Embryonic facial prominence (tissue), 1 donor: Measurements from ENCODE around the gene RPA1.
"Not testable (repeated sequence)": the region's sequence is repeated elsewhere in the genome, so short reads cannot be mapped to it uniquely, and the experiment has no call there.

ENCODE experiments used
- DNase-seq: peaks from one replicate; pipeline ENCODE4 v3.0.0-alpha.2; 2016; ENCODE audit errors: extremely low spot score

The RPA1 gene

GRCh38 chr17:1829592-1830257 lies at the start of gene RPA1, which contains the start of gene SMYD4:
Gene RPA1, plus strand, starts transcription at chr17:1830005. Its CDS starts 89 bp downstream, at chr17:1830094.
Gene SMYD4, minus strand, starts transcription at chr17:1829902. Its CDS starts 1,908 bp downstream, at chr17:1827994.
- DNase-seq, result peak; percentile 55

- DNase-seq, result no peak
Measured at GRCh38 chr17:1782171-1782567, 47.6 kb upstream of the RPA1 start.

- no peak for DNase-seq
Measured at GRCh38 chr17:1783271-1783670, 46.5 kb upstream of the RPA1 start.

- no peak for DNase-seq
Measured at GRCh38 chr17:1783834-1784611, 45.8 kb upstream of the RPA1 start.

- DNase-seq, result no peak
Measured at GRCh38 chr17:1785930-1786329, 43.9 kb upstream of the RPA1 start.

- DNase-seq, result no peak
Measured at GRCh38 chr17:1786708-1787107, 43.1 kb upstream of the RPA1 start.

GRCh38 chr17:1787301-1787902 lies 42.4 kb upstream of the RPA1 start:
- DNase-seq, result no peak

- DNase-seq, result no peak
Measured at GRCh38 chr17:1789936-1790335, 39.9 kb upstream of the RPA1 start.

- no peak for DNase-seq
Measured at GRCh38 chr17:1792495-1793446, 37.0 kb upstream of the RPA1 start.

- no peak for DNase-seq
Measured at GRCh38 chr17:1793447-1793806, 36.4 kb upstream of the RPA1 start.

- no peak for DNase-seq
Measured at GRCh38 chr17:1796800-1797199, 33.0 kb upstream of the RPA1 start.

GRCh38 chr17:1797323-1797722 lies 32.5 kb upstream of the RPA1 start:
- DNase-seq, result no peak

- not testable (repeated sequence) for DNase-seq
Measured at GRCh38 chr17:1797846-1798245, 32.0 kb upstream of the RPA1 start.

GRCh38 chr17:1800240-1800639 lies 29.6 kb upstream of the RPA1 start:
- DNase-seq, result no peak

- no peak for DNase-seq
Measured at GRCh38 chr17:1800712-1801111, 29.1 kb upstream of the RPA1 start.

- no peak for DNase-seq
Measured at GRCh38 chr17:1802429-1802828, 27.4 kb upstream of the RPA1 start.

- no peak for DNase-seq
Measured at GRCh38 chr17:1803280-1803679, 26.5 kb upstream of the RPA1 start.

- no peak for DNase-seq
Measured at GRCh38 chr17:1807890-1808289, 21.9 kb upstream of the RPA1 start.

- DNase-seq, result no peak
Measured at GRCh38 chr17:1808644-1809043, 21.2 kb upstream of the RPA1 start.

- not testable (repeated sequence) for DNase-seq
Measured at GRCh38 chr17:1809815-1810214, 20.0 kb upstream of the RPA1 start.

GRCh38 chr17:1810450-1811103 lies 19.2 kb upstream of the RPA1 start:
- DNase-seq, result no peak
